NOMO-1 treated with dmso at 0.1 percent for 144 hours (cell line): ENCODE results near the gene CHID1.

ENCODE experiments used
- DNase-seq: peaks from one replicate; lab custom pipeline; 2025; ENCODE audit not compliant: unreplicated experiment; lab: John Stamatoyannopoulos, UW

Gene CHID1

DNA sequence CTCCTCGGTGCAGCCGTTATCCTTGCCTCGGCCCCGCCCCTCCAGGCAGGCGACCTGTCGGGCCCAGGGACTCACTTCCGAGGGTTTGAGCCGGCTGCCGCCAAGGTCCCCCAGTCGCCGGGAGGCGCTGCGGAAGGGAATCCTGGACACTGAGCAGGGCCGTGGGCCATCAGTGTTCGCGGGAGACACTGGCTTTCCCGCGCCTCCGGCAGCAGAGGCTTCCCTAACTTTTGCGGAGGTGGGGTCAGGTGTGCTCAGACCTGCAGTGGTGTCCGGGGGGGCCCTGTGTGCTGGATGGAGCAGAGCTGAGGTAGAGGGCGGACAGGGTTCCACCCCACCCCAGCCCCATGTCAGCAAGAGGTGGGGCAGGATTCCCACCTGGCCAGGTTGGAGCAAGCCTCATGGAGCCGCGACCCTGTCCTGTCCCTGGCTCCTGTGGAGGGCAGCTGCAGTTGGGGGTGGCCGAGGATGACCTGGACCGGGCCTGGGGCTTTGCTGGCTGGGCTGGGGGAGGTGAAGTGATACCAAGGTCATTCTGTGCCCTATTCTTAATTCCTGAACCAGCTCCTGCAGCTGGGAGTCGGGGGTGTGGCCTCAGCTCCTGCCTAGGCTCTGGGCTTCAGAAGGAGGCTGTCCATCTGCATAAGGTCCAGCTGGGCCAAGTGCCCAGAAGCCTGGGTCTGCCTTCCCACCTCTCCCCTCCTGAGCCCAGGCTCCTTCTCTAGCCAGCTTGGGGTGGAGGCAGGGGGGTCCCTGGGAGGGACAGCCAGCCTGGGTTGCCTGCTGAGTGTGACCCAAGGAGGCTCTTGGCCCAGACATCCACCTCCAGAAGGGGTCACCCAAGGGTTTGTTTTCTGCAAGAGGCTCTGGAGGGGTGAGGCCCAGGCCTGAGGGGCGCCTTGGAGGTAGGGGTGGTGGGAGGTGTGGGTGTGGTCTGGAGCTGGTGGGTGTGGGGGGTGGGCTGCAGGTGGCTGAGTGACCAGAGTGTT is 59.5 kb downstream of the CHID1 start:
- DNase-seq = no peak

DNA sequence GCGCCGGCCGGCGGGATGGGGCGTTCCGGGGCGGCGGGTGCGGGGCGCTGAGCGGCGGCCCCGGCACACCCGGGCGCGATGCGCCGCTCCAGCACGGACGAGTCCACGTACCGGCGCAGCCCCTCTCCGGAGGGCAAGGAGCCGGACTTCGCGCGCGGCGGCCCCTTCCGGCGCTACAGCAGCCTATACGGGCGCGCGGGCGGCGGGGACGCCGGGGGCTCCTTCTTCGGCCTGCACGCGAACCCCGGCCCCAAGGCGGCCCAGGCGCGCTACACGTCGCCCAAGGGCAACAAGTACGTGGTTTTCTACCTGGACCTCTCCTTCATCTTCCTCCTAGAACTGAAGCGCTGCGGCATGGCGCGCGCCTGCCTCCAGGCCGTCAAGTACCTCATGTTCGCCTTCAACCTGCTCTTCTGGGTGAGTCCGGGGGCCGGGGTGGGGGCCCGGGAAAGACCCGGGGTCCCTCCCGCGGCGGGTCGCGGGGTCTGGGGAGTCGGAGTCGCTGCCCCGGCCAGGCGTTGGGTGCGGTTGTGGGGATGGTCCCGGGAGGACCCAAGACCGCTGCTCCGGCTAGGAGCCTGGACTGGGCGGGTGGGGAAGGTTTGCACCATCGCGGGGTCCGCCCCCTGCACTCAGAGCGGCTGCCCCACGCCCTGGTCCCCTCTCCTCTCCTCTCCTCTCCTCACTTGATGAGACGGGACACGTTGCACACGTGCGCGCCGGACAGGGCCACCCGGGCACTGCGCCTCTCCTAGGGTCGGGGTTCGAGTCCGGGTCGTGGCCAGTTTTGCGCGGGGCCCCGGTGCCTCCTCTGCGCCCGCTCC is 60.4 kb downstream of the CHID1 start:
- no peak for DNase-seq

DNA sequence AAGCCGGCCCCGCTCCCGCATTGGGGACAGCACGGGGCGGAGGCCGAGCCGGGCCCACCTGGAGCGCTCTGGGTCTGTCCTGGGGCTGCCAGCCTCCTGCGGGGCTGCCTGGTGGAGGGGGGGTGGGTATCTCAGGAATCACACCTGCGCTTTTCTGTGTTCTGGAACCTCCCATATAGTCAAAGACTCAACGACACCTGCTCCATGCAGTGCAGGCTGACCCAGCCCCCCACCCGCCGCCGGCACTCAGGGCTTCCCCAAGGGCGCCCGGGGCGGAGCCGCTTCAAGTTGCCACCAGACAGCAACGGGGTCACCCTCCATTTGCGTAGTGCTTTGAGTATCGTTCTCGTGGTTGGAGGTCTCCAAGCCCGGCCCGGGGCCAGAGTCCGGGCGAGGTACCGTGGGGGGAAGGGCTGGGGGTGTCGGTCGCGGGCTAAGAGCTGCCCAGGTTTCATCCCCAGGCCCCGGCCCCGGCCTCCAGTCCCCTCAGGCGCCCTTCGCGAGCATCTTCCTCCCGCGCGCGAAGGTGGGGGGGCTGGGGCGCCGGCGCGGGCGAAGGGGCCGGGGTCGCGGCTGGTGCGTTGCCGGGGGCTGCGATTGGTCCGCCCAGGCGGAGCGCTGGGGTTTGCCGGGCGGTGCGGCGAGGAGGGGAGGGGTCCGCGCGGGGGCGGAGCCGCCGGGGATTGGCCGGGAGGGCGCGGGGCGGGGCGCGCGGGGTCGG is 61.3 kb downstream of the CHID1 start:
- DNase-seq = no peak

DNA sequence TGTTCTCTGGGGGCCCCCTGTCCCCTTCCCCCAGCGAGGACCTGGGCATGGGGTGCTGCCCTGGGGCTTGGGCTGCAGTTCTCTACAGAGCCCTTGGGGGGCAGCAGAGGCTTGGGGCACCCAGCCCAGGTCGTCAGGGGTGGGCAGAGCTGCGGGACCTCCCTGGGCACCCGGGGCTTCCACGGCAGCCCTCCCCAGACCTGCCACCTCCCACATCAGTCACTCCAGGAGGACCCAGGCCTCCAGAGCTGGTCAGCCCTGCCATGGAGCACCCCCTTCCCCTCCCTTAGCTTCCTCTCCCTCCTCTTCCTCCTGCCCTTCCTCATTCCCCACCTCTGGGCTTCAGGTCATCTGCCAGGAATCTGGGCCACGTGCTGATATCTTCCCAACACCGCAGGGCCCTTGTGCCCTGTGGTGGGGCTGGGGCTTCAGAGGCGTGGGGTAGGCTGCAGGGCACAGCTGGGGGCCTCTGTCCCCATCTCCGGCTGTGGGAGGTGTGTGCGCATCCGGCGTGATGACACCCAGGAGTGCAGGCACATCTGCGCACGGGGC is 62.2 kb downstream of the CHID1 start:
- DNase-seq = no peak

DNA sequence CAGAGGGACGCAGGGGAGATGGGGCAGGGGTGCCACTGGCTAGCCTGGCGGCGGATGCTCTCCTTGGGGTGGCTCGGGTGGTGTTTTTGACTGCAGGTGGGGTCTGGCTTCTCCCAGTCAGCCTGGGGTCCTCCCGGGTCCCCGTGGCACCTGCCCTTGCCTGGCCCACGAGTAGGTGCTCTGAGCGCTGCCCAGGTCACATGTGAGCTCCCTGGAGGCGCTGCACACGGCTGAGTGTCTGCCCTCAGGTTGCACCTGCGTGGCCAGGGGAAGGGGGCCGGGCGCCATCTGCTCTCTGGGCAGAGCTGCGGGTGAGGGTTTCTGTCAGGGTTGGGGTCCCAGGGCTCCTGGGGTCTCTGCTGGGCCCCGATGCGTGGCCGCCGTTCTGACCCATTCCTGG is 62.7 kb downstream of the CHID1 start:
- DNase-seq = no peak

DNA sequence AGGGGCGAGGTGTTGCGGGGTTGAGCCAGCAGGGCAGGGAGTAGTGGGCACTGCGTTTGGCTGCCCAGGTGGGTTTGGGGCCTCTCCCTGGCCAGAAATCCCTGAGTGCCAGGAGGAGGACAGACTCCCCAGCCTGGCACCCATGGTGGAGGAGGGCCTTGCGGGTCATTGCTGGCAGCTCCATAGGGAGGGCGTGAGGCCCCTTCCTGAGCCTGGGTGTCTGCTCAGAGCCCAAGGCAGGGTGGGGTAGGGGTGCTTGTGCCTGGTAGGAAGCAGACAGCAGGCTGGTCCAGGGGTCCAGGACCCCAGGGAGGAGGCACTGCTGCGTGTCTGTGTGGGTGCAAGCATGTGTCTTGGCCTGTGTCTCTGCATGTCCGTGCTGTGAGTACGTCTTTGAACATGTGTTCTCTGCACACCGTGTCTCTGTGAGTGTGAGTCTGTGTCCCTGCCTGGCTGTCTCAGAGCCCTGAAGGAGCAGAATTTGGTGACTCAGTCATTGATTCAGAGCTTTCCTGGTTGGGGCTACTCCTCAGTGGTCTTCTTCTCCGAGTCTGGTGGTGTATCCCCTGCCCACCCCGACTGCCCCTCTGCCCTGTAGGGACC is 64.0 kb downstream of the CHID1 start:
- DNase-seq = no peak

DNA sequence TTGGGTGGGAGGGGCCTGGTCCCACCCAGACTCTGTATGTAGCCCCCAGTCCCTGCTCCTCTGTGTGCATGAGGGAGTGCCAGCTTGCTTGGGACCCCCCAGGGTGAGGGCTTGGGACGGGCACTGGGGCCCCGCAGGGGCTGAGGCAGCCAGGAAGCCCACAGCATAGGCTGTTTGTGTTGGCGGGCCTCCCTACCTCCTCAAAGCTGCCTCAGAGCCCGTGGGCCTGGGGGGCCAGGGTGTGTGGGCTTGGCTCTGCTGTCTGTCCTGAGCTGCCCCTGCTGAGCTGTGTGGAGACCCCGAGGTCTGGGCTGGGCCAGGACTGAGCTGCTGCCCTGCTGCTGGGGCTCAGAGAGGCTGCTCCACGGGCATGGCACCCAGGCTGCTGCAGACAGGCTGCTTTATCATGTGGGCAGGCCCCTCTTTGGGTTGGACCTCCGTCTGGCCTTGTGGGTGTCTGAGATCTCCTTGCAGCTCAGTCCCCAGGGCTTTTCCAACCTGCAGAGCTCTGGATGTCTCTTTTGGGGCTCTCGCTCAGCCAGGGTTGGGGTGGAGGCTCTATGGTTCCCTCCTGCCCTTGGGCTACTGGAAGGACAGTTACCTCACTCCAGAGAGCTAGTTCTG is 64.6 kb downstream of the CHID1 start:
- no peak for DNase-seq

DNA sequence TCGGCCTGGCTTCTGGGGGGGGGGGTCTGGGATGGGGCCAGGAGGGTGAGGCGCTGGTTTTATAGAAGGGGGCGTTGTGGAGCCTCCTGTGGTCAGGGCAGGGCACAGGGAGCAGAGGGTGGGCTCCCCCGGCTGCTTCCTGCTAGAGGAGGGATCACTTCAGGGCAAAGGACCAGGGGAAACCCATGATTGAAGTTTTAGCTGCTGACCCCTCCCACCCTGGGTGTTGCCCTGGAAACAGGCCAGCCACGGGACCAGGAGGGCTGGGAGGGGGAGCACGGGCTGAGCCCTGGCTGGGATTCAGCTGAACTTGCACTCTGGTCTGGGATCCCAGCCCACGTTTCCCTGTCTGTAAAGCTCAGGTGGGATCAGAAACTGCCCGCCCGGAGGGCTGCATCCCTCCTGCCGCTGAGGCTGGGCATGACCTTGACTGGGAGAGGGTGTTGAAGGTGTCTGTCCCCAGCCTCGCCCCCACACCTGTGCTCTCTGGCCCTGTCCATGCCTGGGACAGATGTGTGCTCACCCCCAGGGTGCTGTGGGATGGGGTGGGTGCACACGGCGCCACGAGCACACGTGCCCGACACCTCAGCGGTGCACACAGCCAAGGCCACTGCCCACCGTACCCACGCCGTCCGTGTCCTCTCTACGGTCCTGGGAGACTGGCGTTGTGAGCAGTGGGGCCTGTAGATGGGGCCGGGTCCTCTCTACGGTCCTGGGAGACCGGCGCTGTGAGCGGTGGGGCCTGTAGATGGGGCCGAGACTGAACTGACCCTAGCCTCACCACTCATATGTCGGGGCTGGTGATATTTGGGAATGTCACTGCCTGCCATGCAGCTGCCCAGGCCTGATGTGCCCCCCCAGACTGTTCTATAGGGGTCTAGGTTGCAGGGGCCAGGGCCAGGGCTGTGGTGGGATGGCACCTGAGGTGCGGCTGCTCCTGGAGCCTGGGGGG is 65.6 kb downstream of the CHID1 start:
- no peak for DNase-seq

DNA sequence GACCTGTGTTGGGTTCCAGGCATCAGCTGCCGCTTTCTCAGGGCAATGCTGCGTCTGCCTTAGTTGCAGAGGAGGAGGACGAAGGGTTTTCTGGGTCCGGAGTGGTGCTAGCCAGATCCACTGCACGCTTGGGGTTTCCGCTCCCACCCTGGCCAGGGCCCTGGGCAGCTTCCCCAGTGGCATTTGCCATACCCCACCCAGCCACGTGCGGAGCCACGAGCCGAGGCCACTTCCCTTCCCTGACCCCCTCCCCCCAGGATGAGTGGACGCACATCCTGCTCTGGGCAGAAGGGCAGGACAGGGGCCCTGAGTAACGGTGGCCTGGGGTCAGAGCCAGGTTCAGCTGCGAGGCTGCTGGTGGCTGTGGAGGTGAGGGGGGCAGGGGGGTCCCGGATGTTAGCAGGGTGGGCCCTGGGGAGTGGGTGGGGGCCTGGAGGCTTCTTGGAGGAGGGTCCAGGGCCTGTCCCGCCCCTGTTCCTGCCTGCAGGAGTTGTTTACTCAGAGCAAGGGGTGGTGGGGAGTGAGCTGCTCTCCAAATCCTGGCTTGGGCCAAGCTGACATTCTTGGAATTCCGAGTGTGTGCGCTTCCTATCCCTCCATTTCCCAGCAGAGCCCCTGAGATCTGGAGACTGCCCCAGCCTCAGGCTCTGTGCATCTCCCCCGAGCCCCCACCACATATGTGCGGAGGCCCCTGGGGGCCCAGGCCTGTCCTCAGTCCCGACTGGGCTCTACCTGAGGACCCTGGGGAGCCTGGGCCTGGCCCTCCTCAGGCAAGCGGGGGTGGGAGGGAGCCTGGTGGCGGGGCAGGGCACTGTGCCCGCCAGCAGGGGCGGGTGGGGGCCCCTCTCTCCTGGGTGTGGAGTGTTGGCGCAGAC is 66.6 kb downstream of the CHID1 start:
- no peak for DNase-seq

DNA sequence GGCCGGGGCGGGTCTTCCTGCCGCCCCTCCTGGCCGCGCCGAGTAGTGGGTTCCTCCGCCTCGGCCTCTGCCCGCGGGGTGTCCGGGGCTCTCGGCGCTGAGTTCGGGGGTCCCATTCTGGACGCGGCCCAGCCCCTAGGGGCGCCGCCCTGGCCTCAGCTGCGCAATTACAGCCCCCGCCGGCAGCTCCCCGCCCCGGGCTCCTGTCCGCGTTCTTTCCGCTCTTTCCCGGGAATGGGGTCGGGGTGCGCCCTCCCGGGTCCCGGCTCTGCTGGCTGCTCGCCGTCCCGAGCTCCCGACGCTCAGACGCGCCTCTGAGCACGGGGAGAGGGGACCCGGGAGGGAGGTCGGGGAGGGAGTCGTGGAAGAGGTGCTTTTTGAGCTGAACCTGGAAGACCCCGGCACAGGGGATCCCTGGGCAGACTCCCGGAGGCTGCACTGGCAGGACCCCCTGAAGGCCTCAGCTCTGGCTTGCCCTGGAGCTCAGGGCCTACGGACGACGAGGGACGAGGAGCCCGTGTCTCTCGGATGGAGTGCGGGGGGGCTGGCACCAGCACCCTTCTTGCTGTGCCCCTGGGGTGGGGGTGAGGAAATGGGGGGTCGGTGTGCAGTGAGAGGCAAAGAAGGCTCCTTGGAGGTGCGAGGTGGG is 67.4 kb downstream of the CHID1 start:
- no peak for DNase-seq

DNA sequence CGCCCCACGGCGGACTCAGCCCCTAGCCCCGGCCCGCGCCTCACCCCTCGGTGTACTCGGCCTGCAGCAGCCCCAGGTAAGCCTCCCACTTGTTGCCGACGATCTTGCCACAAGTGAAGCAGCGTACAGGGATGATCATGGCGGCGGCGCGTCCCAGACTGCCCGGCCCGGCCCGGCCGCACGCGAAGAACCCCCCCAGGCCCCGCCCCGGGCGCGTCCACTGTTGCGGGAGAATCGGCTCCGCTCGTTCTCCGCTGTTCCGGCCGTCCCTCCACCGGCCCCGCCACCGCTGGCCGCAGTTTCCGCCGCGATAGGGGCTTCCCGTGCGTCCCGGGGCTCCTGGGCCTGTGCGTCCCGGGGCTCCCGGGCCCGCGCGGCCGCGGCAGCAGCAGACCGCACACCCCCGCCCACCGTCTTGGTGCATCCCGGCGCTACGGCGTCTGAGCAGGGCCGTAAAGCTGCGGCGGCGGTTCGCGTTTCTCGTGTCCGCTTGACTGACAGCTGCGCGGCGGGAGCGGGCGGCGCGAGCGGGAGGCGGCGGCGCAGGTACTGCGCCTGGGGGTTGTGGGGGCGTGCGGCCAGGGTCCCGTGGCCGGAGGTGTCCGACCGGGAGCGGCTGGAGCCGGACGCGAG is 68.1 kb downstream of the CHID1 start, which contains the start of the genes POLR2L and TSPAN4:
TSS of gene POLR2L (minus strand) at position 160 of the 633 bp plus-strand sequence. CDS start at position 139, 21 bp downstream.
TSS of gene TSPAN4 (plus strand) at position 483 of the 633 bp plus-strand sequence. CDS start 7,453 bp downstream, outside the sequence.
- peak; percentile 73 for DNase-seq

DNA sequence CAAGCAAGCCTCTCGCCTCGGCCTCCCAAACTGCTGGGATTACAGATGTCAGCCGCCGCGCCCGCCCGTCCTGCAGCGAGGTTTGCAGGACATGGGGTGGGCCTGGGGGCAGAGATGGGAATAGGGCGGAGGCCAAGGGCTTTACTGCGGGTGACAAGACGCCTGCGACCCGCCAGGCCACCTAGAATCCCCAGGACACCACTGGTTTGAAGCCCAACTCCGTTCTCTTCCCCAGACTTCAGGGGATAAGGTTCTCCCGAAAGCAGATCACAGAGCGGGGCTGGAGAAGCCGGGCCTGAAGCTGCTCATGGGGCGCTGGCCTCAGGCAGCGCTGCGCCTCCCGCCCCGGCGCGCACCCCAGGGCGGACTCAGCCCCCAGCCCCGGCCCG is 68.6 kb downstream of the CHID1 start:
- DNase-seq = no peak

DNA sequence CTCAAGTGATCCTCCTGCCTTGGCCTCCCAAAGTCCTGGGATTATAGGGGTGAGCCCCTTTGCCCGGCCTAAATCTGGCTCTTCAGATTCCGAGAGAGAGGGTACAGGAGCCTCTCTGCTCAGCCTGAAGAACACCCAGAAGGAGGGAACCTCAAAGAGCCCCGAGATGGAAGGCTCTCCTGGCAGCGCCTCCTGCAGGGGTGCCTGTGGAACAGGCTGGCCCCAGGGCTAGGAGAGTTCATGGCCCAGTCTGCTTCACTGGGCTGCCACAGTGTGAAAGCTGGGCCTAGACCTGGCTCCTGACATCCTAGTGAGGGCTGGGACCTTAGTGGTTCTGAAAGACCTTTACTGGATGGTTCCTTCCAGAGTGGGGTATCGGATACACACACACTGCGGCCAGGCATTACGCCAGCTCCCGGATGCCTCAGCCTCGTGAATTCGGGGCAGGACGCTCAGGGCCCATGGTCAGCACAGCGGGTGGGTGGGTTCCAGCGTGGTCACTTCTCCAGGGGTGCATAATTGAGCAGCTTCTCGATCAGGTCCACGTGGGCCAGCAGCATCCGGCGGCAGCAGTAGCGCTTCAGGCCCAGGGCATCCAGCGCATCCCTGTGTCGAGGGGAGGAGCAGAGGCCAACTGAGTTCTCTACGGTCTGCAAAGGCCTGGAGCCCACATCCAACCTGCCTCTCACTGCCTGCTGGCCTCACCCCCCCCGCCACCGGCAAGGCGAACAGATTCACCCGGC is 70.6 kb downstream of the CHID1 start:
- no peak for DNase-seq

DNA sequence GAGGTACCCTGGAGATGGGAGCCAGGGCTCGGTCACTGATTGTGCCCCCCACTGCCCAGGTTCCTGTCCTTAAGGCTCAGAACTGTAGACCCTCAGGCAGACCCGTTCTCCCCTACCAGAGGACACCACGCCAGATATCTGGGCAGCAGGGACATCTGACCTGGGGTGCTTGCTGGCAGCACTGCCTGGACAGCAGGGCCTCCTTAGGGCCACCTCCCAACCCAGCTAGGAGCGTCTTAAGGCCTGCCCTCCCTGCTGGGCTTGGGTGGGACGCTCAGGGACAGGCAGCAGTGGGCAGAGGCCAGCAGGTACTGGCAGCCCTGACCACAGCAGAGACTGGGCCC is 71.4 kb downstream of the CHID1 start:
- no peak for DNase-seq

DNA sequence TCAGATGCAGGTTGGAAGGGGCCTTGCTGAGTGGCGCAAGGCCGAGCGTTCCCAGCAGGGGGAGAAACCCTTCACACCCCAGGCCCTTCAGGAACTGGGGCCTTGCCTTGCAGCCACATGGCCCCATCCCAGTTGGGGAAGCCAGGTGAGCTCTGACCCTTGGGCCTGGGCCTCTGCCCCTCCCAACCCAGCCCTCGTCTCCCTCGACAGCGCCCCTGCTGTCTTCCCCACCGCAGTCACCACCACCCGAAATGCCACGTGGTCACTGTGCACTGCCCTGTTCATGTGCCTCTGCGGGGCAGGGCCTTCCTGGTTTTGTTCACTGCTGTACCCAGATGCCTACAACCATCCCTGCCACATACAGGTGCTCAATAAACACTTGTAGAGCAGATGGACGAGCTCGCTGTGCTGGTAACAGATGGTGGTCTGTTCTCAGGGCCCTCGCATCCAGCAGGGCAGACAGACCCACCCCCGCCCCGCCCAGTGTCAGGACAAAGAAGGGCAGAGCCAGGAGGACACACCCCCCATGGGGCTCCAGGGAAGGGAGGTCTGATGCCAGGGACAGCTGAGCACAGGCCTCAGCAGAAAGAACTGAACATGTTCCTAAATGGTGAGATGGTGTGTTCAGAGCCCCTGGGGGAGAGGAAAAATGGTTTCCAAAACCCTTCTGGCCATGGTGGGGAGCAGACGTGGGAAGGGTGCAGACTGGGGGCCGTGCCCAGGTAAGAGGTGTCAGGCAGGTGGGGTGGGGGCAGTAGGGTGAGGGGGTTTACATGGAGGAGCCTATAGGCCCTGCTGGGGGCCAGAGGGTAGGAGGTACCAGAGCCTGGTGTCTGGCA is 72.0 kb downstream of the CHID1 start:
- DNase-seq = no peak

DNA sequence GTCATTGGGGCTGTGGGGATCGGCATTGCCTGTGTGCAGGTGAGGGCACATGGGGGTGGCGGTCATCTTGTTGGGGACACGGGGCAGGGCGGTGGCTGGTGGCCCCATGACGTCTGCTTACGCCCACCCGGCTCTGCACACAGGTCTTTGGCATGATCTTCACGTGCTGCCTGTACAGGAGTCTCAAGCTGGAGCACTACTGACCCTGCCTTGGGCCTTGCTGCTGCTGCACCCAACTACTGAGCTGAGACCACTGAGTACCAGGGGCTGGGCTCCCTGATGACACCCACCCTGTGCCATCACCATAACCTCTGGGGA is 72.7 kb downstream of the CHID1 start:
- DNase-seq = no peak
